GM21390 (cell line): Measurements from ENCODE around the gene GRIK1.

ENCODE experiments used
- ATAC-seq: cut with Tn5 transposase; IDR thresholded peaks from one replicate; pipeline ENCODE4 v1.9.1; 2021; ENCODE audit not compliant: unreplicated experiment

Gene GRIK1

DNA sequence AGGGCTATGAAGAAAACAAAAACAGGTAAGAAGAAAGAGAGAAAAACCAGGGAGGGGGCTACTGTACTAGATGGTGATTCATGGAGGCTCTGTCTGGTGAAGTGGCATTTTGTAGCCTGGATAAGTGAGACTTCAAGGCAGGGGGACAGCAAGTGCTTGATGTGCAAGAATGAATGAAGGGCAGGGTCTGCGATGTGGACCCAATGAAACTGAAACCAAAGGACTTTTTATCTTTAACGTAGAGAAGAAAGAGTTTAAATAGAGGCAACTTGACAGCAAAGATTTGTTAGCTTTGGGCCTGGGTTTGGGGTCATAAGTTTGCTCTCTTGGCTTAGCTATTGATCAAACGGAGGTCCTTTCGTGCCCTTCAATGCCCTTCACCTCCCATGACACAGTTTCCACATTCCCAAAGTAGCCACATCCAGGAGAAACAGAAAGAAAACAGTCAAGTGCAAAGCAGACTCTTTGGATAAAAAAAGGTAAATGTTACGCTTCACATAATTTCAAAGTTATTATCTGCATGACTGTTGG lies 291.0 kb downstream of the GRIK1 start:
- no peak for ATAC-seq

DNA sequence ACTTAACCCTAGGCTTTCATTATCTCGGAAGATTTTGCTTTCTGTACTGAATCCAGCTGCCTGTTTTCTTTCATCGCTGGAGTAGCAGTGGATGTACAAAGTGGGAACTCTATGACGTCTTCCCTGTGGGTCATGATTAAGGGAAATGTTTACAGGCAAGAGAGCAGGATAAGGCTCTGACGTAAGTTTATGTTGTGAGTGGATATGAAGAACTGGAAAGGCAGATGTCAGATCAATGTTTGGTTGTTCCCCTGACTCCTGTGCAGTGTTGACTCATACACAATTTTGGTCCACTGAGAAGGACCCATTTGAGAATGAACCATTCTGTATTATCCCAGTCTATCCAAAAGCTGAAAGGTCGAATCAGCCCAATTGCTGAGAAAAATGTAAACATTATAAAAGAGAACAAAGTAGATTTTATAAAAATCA lies 292.4 kb downstream of the GRIK1 start:
- no peak for ATAC-seq

DNA sequence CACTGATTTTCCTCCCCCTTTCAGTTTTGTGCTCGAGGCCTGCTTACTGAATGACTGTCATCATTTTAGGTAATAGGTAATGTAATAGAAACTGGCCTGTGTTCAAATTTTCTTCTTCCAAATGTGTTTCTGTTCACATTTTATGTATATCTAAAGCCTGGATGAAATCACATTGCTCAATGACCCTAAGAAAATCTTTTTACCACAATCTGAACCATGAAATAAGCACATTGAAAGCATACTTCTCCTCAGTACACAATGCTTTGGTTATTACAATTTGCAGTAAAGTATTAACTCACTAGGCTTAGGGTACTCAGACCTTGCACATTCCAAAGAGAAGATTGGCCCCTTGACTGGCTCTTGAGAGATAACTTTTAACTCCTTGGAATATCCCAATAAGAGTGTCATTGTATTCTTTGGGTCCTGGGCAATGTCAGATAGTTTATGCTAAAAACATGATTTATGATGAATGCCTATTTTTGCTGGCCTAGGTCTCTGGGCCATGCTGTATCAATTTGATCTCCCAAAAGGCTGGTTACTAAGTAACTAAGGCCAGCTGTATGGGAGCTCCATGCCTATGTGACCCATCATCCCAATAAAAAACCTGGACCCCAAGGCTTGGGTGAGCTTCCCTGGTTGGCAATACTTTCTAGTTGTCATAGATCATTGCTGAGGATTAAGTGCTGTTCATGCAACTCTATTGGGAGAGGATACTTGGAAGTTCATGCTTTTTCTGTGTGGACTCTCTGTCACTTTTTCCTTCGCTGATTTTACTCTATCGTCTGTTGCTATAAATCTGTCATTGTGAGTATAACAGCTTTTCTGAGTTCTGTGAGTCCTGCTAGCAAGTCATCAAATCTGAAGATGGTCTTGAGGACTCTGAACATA lies 293.9 kb downstream of the GRIK1 start:
- no peak for ATAC-seq

DNA sequence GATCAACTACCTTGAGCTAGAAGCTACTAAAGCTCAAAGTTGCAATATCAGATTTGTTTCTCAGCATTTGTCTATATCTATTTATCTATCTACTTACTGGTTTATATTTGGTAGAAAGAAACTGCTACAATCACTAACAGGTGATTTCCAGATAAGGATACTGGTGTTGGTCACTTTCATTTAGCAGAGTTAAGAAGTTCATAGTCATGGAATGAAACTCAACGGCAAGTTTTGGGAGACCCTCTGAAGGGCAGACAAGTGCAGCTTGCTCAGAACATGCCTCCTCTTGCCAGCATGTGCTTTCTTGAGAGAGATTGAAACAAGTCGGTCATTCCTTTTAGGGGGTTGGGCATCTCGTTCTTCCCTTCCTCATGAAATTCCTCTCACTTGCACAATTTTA lies 296.5 kb downstream of the GRIK1 start:
- no peak for ATAC-seq

DNA sequence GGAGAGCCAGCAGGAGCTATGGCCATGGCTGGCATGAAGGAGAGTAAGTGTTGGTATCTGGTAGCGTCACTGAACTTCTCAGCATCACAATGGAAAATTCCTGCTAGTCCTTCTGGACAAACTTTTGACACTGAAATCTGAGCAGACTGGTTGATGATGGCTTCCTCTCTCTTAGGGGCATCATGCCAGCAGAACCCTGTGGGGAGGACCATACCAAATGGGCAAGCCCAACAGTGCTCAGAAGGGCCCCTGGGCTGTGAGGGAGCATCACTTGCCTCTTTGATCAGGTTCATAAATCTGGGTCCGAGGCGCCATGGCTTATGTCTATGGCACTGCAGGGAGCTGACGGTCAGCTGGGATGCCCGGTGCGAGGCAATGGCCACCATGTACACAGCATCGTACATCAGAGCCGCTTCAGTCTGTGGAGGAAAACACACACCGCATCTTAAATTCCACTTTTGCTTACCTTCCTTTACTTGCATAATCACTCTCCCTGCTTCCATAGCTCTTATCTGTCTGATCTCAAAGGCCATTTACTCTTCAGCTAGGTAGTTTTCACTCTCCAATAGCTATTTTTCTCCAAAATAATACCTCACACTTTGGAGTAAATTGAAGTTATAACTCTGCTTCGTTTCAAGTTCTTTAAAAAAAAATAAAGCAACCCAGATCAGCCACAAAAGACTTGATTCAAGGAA lies 297.1 kb downstream of the GRIK1 start:
- no peak for ATAC-seq

DNA sequence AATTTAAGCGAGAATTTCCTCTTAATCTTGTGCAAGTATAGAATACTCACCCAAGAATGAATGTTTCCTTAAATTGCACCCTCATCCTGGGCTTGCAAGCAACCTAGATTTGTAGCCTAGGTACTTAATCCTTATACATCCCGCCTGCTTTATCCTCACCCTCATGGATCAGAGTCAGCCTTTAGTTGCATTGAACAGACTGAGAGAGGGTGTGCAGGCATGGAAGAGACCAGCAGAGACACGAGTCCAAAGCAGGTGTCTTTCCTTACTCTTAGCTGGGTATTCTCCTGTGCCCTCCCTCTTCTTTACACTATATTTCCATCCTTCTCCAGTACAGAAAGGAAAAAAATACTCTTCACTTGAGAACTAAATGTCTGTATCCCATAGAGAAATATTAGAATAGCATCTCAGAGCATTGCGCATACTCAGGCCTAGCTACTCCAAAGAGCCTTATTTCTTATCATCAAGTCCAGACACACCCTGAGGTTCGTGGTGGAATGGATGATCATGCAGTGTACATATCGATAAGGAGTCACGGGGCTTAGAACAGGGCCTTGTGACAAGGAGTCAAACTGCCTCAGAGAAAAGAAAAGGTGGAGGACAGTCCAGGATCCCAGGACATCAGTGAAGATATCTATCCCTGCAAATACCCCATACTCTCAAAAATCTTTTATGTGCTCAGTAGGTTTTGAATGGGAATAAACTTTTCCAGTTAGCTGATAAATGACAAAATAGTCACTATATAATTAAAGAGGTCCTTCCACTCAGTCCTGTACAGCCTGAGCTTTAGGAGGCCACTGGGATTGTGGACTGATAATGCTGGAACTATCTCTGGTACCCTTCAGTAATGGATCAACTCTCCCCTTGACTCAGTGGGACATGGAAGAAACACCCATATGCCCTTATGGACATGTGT lies 297.9 kb downstream of the GRIK1 start:
- ATAC-seq = no peak

DNA sequence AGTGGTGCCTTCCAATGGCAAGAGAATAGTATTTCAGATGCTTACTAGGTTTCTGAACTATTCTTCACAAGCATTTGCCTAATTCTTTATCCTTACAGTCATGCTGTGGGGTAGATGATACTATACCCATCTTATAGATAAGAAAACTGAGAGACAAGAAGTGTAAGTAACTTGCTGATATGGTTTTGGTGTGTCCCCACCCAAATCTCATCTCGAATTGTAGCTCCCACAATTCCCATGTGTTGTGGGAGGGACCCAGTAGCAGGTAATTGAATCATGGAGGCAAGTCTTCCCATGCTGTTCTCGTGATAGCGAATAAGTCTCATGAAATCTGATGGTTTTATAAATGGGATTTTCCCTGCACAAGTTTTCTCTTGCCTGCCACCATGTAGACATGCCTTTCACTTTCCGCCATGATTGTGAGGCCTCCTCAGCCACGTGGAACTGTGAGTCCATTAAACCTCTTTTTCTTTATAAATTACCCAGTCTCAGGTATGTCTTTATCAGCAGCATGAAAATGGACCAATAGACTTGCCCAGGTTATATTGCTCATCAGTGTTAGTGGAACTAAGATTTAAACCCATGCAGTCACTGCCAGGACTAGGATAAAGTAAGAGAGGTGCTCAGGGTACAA lies 298.7 kb downstream of the GRIK1 start:
- ATAC-seq = no peak

DNA sequence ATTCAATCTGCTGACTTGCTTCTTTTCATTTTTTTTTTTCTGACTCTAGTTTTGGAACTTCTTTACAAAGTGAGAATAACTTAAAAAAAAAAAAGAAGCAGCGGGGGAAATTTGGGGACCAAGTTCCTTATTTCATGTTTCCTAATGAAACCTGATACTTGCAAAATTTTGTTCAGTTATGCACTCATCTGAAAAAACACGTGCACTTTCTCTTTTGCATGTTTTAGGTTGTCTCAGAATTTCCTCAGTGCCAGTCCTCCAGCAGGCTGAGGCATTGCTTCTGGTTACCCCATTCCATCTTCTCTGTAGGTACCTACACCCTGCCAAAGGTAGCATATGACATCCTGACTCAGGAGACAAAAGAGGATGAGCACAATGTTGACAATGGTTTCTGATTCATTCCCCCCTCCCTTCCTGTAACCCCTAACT lies 299.7 kb downstream of the GRIK1 start:
- peak; percentile 68 for ATAC-seq

DNA sequence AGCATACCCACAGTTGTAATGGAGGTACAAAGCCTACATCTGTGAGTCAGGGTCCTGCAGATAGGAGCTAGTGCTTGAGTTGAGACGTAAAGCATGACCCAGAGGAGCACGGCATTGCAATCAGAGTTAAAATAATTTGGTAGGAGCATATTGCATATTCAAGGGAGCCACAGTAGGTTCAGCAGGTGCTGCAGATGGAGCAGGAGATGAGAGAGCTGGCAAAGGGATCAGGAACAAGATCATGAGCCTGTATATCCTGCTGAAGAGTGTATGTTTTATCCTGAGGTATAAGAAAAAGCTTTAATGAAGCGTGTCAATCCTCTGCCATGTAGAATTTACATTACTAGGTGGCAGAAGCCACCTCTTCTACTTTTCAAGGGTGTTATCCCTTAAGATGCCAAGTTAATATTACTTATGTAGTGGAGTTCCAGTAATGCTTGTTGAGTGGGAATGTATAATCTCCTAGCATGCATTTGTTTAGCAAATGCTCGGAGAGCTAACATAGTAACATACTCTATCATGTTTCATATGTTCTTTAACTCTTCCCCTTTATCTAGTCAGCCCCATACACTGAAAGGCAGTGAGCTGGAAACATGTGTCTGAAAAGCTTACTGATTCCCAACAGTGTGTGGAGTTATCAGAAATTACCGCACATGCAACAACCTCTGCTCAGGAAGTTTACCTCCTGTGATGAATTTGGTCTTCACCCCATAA lies 300.3 kb downstream of the GRIK1 start:
- peak; percentile 41 for ATAC-seq

DNA sequence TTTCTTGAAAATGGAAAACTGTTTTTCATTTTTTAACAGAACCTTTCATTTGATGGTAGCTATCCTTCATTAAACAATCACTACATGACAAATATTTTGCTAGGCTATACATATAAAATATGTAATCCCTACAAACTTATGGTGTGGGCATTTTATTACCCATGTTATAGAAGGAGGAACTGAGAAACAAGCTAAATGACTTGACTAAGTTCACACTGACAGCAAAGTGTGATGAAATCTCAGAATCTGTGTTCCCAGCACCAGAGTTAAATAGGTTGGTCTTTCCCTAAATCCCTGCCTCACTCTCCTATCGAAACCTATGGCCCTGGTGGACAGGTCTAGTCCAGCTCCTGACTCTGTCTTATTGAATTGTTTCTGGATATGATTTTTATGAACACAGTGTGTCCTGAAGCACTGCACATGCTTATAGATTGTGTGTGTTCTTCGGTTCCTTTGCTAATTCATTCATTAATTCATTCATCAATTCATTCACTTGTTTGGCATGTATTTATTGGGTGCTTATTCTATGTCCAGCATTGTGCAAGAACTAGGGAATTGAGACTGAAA lies 301.0 kb downstream of the GRIK1 start:
- ATAC-seq = no peak

DNA sequence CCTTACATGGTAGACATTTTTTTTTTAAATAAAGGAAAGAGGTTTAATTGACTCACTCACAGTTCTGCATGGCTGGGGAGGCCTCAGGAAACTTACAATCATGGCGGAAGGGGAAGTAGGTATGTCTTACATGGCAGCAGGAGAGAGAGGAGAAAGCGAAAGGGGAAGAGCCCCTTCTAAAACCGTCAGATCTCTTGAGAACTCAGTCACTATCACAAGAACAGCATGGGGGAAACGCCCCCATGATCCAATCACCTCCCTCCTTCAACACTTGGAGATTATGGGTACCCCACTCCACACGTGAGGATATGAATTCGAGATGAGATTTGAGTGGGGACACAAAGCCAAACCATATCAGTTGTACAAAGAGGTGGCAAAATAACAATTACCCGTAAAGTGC lies 301.7 kb downstream of the GRIK1 start:
- no peak for ATAC-seq

DNA sequence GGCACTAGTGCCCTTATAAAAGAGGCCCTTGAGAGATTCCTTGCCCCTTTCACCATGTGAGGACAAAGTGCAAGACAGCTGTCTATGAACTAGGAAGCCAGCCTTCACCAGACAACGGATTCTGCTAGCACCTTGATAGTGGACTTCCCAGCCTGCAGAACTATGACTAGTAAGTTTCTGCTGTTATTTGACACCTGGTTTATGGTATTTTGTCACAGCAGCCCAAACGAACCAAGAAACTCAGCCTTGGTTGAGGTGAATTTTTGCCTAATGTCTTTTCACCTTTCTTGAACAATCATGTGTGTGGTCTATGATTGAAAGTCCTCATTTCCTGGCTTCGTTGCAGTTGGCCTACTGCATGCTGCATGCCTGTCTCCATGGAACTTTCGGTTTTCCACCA lies 302.2 kb downstream of the GRIK1 start:
- no peak for ATAC-seq

DNA sequence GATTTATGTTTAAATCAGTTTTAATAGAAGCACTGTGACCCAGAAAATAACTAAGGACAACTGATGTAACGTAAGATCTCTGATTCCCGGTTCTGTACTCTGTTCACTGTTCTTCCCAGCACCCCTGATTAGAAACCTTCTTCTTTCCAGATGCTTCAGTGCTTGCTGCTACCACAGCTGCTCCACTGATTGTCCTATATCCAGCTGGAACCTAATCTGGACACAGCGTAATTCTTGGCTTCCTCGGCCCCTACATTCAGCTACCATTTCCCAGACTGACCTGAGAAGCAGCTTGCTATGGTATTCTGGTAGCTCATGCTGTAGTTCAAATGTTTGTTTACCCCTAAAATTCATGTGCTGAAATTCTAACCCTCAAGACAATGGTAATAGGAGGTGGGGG lies 302.7 kb downstream of the GRIK1 start:
- no peak for ATAC-seq

DNA sequence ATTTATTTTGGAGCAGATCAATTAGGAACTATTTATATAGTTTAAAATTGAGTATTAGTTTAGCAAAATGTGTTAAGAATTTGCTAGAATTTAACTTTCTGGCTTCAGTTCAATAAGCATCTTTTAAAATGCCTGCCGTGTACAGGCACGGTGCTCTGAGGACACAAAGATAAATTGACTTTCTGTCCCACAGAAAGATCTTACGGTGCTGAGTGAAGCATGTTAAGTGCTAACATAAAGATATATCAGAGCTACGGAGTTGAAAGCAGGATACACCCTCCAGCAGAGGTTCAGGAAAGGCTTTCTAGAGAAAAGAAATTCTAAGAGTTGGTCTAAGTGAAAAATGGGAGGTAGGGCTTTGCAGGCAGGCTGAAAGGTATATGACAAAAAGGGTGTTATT lies 305.4 kb downstream of the GRIK1 start:
- ATAC-seq = no peak

DNA sequence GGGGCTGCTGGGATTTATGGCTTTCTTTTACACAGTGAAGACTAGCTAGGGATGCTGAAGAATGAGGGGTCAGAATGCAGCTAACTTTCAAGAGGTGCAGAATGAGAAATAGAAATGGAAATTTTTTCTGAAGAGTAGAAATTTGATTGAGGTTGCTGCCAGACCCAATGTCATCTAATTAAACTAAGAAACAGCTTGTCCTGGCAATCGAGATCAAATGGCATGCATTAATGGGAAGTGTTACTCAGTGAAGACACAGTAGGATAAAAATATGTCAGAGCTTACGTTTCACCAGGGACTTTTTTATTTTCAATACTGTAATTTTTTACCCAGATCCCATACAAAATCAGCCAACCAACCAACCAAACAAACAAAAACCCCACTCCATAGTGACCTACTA lies 306.0 kb downstream of the GRIK1 start:
- ATAC-seq = no peak

DNA sequence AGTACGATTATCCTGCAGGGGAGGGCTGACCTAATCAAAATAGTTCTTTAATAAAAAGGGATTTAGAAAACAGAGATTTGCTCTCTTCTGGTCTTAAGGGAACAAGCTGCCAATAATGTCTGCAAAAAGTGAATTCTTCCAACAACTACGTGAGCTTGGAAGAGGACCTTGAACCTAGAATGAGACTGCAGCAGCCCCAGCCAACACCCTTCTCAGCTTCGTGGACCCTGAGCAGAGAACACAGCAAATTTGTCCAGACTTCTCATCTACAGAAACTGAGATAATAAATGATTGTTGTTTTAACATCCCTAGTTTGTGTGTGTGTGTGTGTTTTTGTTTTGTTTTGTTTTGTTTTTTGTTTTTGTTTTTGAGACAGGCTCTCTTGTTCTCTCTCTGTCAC lies 309.4 kb downstream of the GRIK1 start:
- ATAC-seq = no peak

DNA sequence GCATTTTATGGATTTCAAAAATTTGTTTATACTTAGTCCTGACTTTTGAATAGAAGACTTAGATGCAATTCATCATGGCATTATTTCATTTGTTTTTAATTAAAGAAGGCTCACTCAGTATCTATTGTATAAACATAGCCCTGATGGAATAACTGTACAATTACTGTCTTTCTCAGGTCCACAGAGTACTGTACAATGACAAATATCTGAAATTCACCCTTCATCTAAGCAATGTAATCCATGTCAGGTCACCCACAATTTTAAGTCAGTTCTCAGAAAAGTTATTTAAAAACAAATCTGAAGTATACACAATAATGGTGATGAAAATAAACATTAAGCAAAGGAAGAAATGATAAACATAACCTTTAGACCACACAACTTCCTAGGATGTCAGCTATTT lies 311.9 kb downstream of the GRIK1 start:
- ATAC-seq = no peak

DNA sequence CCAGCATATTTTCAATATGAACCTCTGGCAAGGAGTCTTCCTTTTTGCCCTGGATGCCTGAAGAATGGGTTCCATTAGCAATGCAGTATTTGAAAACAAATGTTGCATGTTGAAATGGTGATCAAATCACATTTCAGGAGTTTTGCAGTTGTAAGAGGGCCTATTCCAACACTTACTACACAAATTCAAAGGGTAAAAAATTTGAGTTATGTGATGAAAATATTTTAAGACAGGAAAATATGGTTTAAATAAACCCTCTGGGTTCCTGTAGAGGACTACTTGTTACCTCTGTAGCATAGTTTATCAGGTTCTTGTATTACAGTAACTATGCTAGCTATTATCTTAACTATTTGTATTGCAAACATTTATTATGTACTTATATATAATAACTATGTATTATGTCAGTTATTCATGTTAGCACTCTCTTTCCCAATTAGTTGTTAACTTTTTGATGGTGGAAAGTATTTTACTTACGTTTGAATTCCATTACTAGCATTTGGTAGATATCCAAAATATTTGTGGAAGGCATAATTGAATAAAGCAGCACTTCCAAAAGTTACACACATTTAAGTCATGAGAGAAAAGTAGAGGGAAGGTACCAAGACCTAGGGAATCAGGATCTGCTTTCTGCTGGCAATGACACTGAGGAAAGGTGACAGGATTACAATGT lies 312.9 kb downstream of the GRIK1 start:
- ATAC-seq = no peak

DNA sequence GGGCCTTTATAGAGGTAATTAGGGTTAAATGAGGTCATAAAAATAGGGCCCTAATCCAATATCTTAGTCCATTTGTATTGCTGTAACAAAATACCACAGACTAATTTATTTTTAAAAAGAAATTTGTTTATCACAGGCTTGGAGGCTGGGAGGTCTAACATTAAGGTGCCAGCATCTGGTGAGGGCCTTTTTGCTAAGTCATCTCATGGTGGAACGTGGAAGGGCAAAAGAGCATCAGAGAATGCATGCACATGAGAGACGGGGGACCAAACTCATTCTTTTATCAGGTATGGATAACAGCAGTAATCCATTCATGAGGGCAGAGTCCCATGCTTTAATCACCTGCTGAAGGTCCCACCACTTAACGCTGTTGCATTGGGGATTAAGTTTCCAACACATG lies 313.8 kb downstream of the GRIK1 start:
- ATAC-seq = no peak
